Measurements from ENCODE around the gene SYT7.

SYT7 gene

DNA sequence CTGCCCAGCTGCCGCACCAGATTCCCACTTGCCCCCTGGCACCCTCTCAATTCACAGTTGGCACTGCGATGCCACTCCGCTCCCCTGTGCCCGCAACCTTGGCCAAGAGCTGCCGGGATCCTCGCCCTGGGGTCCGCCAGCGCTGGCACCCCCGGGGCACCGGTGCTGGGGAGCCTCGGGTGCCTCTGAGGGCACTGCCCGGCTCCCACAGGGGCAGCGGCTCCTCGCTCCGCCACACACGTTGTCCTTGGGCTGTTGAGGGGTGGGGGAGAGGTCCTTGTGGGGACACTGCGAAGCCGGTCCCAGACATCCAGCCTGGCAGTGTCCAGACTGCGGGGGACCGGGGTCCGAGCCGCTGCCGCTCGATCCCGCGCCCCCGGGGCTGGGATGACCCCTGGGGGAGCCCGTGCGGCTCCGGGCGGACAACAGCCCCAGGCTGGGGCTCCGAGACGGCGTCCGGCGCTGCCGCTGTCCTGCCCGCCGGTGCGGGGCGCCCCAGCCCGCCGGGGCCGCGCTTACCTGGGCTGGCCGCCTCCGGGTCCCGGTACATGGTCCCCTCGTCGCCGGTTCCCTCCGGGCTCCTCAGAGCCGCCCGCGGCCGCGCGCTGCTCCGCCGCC lies 496 bp downstream of the SYT7 start:
- peaks cover 15% of the 10 kb centered on the region for H3K4me1 Mint-ChIP-seq (ENCODE audit: low read depth)
- no peak overlapping the region for H3K27ac Mint-ChIP-seq
- peaks cover 7% of the 10 kb centered on the region for H3K27me3 Mint-ChIP-seq

DNA sequence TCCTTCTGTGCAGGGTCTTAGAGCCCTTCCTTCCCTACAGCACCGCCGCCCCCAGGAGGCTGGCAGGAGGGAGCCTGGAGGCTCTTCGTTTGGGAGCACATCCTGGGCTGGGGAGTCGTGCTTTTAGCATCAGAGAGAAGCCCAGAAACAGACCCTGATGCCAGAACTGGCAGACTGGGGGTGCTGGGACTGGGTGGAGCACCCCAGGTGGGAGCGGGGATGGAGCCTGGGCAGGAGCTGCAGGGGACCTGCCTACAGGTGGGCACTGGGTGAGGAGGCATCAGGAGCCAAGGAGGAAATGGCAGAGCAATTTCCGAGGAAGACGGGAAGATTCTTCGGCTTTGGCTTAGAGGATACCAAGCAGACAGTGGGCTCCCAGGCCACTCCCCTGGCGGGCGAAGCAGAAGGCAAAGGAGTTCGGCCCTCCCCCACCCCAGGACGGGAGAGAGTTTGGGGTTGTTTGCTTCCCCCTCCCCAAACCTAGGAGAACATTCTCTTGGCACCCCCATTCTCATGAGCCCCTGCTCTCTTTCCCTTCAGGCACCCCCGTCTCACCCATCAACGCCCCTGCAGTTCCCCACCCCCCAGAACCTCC lies 1.1 kb downstream of the SYT7 start:
- Mint-ChIP-seq H3K36me3 (no peaks in the 10 kb centered on the region), H3K9me3 (ENCODE audit: low read depth) (no peaks in the 10 kb centered on the region), H3K27me3 (peaks cover 11% of the 10 kb centered on the region), H3K4me1 (ENCODE audit: low read depth) (peaks cover 15% of the 10 kb centered on the region), H3K27ac (no peak overlapping the region), H3K4me3 (peak overlapping the region; percentile 72)

More for the DNA sequence above, 496 bp downstream of the SYT7 start:
- Mint-ChIP-seq H3K9me3 (ENCODE audit: low read depth) (no peaks in the 10 kb centered on the region), H3K36me3 (no peaks in the 10 kb centered on the region), H3K4me3 (peak overlapping the region; percentile 72)

DNA sequence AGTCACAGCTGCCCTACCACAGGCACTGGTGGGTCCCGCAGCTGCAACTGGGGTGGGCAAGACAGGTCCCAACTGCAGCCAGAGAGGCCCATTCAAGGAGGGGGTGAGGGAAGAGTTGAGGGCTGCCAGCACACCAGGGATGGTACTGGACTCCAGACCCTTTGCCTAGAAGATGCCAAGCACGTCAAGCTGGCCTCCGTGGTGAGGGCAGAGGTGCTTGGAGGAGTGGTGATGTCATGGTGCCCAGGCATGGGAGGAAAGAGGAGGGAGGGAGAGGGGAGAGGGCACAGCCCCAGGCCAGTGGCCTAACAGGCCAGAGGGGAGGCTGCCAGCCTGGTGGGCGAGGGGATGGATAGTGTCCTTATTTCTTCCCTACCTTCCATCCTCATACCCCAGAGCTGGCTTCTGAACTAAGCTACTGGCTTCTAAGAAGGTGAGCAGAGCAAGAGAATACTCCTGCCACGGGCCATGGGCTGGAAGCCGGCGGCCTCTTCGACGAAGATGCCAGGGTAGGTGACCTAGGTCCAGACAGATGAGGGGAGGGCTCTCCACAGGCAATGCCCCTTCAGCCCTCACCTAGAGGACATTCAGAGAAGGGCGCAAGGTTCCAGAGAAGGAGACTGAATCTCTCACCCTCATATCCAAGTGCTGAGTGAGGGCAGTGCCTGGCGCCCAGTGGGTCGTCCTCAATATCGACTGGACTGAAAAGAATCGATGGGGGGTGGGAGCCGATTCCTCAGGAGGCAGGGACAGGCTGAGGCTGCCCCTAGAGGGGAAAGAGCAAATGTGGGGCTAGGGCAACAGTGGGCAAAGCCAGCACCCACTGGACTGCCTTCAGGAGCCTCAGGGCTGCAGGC lies 1.8 kb downstream of the SYT7 start:
- no peaks in the 10 kb centered on the region for H3K9me3 Mint-ChIP-seq (ENCODE audit: low read depth)
- peak overlapping the region; percentile 72 for H3K4me3 Mint-ChIP-seq
- no peak overlapping the region for H3K27ac Mint-ChIP-seq
- H3K4me1 Mint-ChIP-seq (ENCODE audit: low read depth) = peaks cover 15% of the 10 kb centered on the region
- H3K27me3 Mint-ChIP-seq = peaks cover 11% of the 10 kb centered on the region
- no peaks in the 10 kb centered on the region for H3K36me3 Mint-ChIP-seq

DNA sequence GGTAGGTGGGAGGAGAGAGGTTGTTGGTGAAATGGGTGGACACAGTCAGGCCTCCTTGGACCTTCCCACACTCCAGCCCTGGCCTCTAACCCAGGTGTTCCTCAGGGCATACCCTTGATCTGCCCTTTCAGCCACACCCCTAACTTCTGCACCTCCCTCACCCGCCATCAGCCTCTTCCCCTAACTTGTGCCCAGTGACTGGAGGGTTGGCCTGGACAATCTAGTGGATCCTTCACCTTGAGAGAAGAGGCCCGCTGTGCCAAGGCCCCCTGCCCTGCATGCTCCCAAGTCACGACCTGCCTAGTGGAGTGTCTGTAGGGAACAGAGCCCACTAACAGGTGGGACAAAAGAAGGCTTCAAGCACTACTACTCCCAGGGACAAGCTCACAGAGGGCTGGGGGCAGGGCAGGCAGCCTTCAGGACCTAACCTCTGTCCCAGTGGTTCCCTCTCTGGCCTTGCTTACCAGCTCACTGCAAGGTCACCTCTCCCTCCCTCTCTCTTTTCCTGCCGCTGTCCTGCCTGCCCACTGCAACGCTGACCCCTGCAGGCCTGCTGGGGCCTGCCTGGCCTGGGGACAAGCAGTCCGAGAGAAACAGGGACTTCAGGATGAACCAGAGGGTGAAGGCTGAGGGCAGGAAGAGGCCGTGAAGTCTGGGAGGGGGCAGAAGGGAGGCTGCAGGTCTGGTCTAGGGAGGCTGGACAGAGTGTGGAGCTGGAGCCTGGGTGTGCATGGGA lies 3.3 kb downstream of the SYT7 start:
- Mint-ChIP-seq H3K27me3 (peaks cover 16% of the 10 kb centered on the region), H3K36me3 (no peaks in the 10 kb centered on the region)

DNA sequence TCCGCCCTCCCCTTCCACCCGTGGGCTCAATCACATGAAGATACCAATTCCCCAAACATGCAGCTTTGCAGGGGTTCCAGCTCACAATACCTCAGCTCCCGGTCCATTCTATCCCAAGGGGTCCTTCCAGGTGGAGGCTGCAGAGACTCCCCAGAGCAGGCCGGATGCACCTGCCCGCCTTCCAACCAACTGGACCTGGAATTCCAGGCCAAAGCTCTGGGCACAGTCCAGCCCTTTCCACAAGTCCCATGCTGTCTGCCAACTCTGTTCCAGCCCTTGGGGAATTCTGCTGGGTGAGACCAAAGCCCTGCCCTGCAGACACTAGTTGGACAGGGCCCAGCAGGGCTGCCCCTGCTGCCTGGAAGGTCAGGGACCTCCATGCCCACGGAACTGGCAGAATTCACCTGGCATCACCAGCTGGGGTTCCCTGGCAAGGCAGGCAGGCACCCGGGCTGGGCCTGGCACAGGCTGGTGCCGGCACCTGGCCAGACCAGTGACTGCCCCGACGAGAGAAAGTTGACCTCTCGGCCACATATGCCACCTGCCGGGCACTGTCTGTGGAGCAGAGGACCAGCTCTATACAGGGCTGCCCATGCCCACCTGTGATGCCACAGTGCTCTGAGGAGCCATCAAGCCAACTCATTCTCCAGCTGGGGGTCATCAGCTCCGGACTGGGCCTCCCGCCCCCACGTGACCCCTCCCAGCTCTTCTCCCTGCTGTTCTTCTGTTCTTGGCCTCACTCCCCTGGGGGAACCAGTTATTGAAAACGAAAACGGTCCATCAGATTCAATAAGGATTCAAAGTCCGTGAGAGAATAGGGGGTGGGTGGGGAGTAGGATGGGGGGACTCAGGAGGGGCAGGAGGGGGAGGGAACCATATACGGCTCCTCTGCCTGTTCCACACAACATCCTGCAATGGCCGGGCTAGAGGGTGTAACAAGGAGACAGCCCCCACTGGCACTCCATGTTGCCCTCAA lies 4.7 kb downstream of the SYT7 start:
- H3K9me3 Mint-ChIP-seq (ENCODE audit: low read depth) = no peaks in the 10 kb centered on the region
- H3K27ac Mint-ChIP-seq = no peak overlapping the region
- peaks cover 17% of the 10 kb centered on the region for H3K27me3 Mint-ChIP-seq
- no peaks in the 10 kb centered on the region for H3K36me3 Mint-ChIP-seq
- peaks cover 4% of the 10 kb centered on the region for H3K4me1 Mint-ChIP-seq (ENCODE audit: low read depth)
- H3K4me3 Mint-ChIP-seq = no peak overlapping the region

More for the DNA sequence above, 3.3 kb downstream of the SYT7 start:
- no peak overlapping the region for H3K4me3 Mint-ChIP-seq
- no peaks in the 10 kb centered on the region for H3K9me3 Mint-ChIP-seq (ENCODE audit: low read depth)
- H3K27ac Mint-ChIP-seq = no peak overlapping the region
- H3K4me1 Mint-ChIP-seq (ENCODE audit: low read depth) = peaks cover 15% of the 10 kb centered on the region

DNA sequence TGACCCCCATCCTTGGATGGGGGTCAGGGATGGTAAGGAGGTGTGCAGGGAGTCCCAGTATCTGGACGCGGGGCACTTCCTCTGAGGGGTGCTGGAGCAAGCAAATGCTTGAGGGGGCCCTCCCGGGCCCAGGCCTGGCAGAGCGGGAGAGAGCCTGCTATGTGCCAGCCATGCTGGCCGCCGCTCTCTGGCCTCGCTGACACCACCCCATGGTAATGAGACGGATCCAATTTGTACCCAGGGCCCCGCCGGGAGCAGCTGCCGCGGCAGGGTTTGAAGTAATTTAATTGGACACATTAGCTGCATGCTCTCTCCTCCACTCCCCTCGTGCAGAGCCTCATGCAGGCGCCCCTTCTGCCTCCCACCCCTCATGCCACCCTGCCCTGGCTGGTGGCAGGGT lies 6.3 kb downstream of the SYT7 start:
- no peaks in the 10 kb centered on the region for H3K36me3 Mint-ChIP-seq
- no peak overlapping the region for H3K27ac Mint-ChIP-seq
- H3K27me3 Mint-ChIP-seq = peaks cover 19% of the 10 kb centered on the region
- H3K4me3 Mint-ChIP-seq = no peak overlapping the region
- H3K9me3 Mint-ChIP-seq (ENCODE audit: low read depth) = no peaks in the 10 kb centered on the region
- H3K4me1 Mint-ChIP-seq (ENCODE audit: low read depth) = peaks cover 1% of the 10 kb centered on the region

DNA sequence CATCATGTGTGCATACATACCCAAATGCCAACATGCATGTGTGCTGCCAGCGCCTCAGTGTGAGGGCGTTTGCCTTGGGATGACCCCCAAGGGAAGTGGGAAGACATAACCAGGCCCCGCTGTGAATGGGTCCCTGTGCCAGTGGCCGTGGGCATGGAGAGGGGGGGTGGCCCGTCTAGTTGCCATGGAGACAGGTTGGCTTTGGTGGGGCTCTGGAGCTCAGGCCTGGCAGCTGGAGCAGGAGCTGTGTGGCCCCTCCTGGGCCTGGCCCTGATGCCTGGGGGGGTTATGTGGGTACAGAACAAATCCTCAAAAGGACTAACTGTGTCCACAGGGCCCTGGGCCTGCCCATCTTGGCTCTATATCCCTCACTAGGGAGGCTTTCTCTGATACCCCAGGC lies 8.0 kb downstream of the SYT7 start:
- Mint-ChIP-seq H3K9me3 (ENCODE audit: low read depth) (no peaks in the 10 kb centered on the region), H3K27ac (no peak overlapping the region), H3K4me1 (ENCODE audit: low read depth) (no peaks in the 10 kb centered on the region), H3K36me3 (no peaks in the 10 kb centered on the region), H3K27me3 (peaks cover 23% of the 10 kb centered on the region), H3K4me3 (no peak overlapping the region)

DNA sequence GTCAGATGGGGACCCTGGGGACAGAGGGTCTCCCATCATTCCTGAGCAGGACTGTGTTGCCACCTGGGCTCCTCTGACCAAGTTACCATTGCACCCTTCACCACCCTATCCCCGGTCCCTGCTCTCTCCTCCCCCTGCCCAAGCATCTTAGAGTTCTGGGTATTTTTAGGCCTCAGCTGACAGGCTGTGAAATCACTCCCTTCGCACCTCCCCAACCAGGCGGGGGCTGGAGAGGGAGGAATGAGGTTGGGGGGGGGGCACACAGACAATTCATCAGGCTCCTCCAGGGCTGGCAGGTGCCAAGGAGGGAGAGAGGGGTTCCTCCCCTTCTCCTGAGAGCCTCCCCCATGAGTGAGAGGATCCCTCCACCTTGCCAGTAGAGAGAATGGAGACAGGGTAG lies 9.0 kb downstream of the SYT7 start:
- H3K4me1 Mint-ChIP-seq (ENCODE audit: low read depth) = no peaks in the 10 kb centered on the region
- no peaks in the 10 kb centered on the region for H3K36me3 Mint-ChIP-seq
- H3K4me3 Mint-ChIP-seq = no peak overlapping the region
- H3K27me3 Mint-ChIP-seq = peaks cover 25% of the 10 kb centered on the region
- no peak overlapping the region for H3K27ac Mint-ChIP-seq
- H3K9me3 Mint-ChIP-seq (ENCODE audit: low read depth) = no peaks in the 10 kb centered on the region

DNA sequence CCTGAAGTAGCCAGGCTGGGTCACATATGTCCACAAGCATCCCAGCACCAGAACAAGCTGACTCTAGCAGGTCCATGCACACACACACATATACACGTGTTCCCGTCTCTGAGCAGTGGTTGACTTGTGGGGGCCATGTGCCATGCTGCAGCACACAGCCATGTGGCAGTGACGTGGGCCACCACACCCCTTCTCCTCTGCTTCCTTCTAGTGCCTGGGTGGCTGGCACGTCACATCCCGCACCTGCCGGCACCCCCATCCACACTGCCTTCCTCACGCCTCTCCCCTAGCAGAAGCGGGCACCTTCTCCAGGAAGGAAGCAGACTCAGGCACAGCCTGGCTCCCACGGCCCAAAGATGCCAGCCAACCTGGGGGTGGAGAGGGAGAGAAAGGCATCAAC lies 9.5 kb downstream of the SYT7 start:
- H3K4me1 Mint-ChIP-seq (ENCODE audit: low read depth) = no peaks in the 10 kb centered on the region
- no peaks in the 10 kb centered on the region for H3K36me3 Mint-ChIP-seq
- no peak overlapping the region for H3K27ac Mint-ChIP-seq
- H3K9me3 Mint-ChIP-seq (ENCODE audit: low read depth) = no peaks in the 10 kb centered on the region
- H3K27me3 Mint-ChIP-seq = peaks cover 27% of the 10 kb centered on the region
- no peak overlapping the region for H3K4me3 Mint-ChIP-seq

DNA sequence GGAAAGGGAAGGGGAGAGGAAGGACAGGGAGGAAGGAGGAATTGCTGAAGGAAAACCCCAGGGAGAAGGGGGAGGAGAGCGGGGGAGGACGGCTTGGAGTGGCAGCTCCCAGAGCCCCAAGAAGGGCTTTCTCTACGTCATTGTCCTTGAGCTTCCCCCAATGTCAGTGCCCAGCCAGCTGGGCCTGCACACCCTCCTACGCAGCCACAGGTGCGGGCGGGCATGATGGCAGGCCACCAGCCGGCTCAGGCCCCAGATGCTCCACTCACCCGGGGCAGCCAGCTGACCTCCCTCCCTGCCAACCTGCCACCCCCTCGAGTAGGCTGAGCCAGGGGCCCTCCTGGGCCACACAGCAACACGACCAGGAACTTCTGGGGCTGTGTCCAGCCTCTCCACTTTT lies 11.2 kb downstream of the SYT7 start:
- Mint-ChIP-seq H3K27ac (no peak overlapping the region), H3K36me3 (no peaks in the 10 kb centered on the region), H3K27me3 (peaks cover 26% of the 10 kb centered on the region), H3K4me1 (ENCODE audit: low read depth) (no peaks in the 10 kb centered on the region), H3K4me3 (no peak overlapping the region), H3K9me3 (ENCODE audit: low read depth) (no peaks in the 10 kb centered on the region)

DNA sequence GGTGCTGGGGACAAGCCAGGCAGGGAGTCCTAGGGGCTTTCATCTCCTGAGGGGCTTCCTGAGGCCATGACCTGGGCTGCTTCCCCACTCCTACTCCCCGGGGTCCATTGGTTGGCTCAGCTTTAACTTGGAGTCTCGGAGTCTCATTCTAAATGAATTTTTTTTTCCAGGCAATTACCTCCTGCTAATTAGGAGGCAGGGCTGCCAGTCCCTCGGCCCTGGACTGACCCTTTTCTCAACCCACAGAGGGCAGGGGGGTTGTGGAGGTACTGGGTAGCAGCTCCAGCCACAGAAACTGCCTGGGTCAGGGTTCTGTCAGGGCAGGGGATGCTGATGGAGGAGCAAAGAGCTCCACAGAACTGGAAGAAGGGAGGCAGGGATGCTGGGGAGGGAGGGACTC lies 11.9 kb downstream of the SYT7 start:
- no peaks in the 10 kb centered on the region for H3K9me3 Mint-ChIP-seq (ENCODE audit: low read depth)
- H3K4me1 Mint-ChIP-seq (ENCODE audit: low read depth) = no peaks in the 10 kb centered on the region
- H3K36me3 Mint-ChIP-seq = no peaks in the 10 kb centered on the region
- peaks cover 27% of the 10 kb centered on the region for H3K27me3 Mint-ChIP-seq
- H3K27ac Mint-ChIP-seq = no peak overlapping the region
- no peak overlapping the region for H3K4me3 Mint-ChIP-seq

DNA sequence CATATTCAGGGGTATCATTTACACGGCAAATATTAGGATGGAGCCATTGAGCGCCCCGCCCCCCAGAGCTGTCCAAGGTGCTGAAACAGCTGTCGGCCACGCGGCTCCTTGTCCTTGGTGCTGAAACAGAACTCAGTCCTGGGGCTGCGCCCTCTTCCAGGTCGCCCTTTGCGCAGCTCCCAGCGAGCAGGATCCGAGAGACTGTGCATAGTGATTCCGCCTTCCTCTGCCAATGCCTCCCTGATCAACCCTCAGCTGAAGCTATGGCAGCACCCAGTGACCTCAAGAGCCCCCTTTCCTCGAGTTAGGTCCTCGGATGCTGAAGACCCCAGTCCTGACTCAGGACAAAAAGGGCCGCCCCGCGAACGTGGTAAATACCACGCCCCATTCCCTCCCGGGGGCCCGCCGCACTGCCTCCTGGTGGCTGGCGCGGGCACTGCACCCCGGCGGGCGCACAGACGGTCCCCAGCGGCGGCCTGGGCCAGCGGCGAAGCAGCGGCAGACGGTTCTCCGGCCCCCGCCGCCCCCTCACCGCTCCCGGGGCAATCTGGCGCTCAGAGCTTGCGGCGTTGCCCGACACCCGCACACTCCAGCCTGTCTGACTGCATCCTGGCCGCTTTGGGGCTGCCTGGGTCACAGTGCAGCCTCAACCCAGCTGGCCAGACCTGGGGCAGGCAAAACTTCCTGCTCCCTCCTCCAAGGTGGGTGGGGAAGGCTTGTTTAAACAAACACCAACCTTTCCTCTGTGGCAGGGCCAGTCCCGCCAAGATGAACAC lies 13.4 kb downstream of the SYT7 start:
- Mint-ChIP-seq H3K27me3 (peaks cover 22% of the 10 kb centered on the region), H3K4me3 (no peak overlapping the region), H3K4me1 (ENCODE audit: low read depth) (no peaks in the 10 kb centered on the region), H3K27ac (no peak overlapping the region), H3K9me3 (ENCODE audit: low read depth) (no peaks in the 10 kb centered on the region), H3K36me3 (no peaks in the 10 kb centered on the region)

DNA sequence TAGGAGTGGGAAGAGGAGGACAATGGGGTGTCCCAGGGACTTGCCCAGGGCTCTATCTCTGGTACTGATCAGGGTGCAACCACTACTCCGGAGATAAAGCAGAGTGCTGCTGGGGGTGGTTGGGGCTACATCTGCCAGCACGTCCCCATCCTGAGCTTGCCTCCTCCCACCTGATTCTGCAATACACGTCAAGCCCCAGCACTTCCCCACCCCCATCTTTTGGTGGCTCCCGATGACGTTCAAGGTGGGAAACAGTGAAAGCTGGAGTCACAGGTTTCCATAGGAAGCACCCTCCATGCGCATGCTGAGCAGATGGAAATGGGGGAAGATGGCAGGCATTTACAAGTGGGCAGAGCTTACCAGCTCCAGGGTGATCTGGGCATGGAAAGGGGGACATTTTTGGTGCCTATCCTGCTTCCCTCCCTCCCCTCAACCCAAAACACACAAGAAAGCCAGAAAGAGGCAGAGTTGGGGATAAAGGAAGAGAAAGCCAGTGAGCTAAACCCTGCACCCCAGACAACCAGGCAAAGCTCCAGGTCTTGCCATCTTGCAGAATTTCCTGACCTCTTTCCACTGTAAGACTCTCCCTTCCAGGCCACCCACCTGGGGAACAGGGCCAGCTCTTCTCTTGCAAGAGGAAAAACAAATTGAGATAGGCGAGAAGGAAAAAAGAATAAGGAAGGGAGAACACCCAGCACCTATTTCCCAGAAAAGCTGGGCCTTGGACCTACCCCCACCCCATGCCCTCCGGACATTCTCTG lies 15.8 kb downstream of the SYT7 start:
- H3K9me3 Mint-ChIP-seq (ENCODE audit: low read depth) = no peaks in the 10 kb centered on the region
- peaks cover 22% of the 10 kb centered on the region for H3K27me3 Mint-ChIP-seq
- no peaks in the 10 kb centered on the region for H3K36me3 Mint-ChIP-seq
- no peak overlapping the region for H3K27ac Mint-ChIP-seq
- no peaks in the 10 kb centered on the region for H3K4me1 Mint-ChIP-seq (ENCODE audit: low read depth)
- H3K4me3 Mint-ChIP-seq = no peak overlapping the region
